ENCODE measurements around the gene FGD4.

DNA sequence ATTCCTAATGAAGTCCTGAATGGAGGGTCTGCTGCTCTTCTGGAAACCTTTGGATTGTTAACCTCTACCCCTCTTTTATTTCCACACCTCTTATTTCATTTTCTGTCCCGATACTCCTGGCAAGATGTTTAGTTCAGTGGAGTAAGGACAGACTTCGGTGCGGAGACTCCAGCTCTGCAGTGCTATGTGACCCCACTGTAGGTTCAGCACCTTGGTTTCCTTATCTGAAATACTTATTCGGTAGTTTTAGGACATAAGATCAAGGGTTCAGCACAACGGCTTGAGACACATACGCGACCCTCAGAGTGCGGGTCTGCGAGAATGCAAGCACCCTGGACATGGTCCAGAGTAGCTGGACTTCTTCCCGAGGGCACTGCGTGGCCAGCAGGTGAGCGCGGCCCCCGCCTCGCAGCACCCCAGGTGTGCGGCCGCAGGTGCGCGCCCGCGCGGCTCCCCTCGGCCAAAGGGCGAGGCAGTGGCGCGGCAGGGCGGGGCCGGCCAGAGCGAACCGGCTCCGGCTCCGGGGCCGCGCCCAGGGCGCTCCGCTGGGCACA is 465 bp upstream of the FGD4 start:
- TF ChIP-seq, protein P1, sequence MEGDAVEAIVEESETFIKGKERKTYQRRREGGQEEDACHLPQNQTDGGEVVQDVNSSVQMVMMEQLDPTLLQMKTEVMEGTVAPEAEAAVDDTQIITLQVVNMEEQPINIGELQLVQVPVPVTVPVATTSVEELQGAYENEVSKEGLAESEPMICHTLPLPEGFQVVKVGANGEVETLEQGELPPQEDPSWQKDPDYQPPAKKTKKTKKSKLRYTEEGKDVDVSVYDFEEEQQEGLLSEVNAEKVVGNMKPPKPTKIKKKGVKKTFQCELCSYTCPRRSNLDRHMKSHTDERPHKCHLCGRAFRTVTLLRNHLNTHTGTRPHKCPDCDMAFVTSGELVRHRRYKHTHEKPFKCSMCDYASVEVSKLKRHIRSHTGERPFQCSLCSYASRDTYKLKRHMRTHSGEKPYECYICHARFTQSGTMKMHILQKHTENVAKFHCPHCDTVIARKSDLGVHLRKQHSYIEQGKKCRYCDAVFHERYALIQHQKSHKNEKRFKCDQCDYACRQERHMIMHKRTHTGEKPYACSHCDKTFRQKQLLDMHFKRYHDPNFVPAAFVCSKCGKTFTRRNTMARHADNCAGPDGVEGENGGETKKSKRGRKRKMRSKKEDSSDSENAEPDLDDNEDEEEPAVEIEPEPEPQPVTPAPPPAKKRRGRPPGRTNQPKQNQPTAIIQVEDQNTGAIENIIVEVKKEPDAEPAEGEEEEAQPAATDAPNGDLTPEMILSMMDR (IDR thresholded peaks at IDR 0.05) = no peak
- TF ChIP-seq POLR2A (IDR thresholded peaks at IDR 0.05) (no peak), EP300 (IDR thresholded peaks at IDR 0.05) (no peak), POLR2AphosphoS5 (IDR thresholded peaks at IDR 0.05) (no peak)
